Measurements from ENCODE around the gene DLG2.

DLG2 gene

DNA sequence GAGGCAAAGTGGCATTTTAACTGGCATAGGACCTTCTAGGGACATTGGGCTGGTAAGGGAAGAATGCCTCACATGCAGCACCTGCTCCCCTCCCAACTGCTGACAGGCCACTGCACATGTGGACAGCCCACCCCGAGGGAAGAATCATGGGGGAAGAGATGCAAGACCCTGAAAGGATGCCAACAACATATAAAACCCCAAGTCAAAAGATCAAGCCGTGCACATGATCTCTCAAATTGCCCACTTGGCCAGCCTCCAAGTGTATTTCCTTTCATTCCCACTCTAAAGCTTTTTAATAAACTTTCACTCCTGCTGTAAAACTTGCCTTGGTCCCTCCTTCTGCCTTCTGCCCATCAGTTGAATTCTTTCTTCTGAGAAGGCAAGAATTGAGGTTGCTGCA is 1393.1 kb downstream of the DLG2 start:
- DNase-seq, result no peak

DNA sequence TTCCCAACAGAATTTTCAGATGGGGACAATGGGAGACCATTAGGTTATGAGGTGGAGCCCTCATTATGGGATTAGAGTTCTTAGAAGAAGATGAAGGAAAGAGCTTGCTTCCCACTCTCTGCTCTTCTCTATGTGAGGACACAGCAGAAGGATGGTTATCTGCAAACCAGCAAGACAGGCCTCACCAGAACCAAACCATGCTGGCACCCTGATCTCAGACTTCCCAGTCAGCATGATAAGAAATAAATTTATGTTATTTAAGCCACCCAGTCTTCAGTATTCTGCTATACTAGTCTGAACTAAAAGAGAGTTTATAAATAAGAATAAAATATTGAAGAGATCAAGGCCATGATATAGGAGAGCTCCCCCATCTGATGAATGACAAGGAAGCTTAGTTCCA is 1394.6 kb downstream of the DLG2 start:
- no peak for DNase-seq

DNA sequence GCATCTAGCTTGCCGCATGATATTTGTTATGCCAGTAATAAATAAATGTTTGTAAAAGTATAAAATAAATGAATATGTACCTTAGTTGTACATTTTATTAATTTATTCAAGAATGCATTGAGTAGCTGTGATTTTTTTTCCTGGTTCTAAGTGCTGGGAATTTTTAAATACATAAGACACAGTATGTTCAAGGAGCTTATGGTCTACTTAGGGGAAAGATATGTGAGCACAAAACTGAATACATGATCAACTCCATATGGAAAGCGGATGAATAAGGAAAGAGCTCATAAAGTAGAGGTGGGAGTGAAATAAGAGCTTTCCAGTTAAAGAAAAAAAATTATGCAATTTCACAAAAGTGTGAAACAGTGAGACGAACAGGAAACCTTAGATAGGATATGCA is 1396.7 kb downstream of the DLG2 start:
- no peak for DNase-seq

DNA sequence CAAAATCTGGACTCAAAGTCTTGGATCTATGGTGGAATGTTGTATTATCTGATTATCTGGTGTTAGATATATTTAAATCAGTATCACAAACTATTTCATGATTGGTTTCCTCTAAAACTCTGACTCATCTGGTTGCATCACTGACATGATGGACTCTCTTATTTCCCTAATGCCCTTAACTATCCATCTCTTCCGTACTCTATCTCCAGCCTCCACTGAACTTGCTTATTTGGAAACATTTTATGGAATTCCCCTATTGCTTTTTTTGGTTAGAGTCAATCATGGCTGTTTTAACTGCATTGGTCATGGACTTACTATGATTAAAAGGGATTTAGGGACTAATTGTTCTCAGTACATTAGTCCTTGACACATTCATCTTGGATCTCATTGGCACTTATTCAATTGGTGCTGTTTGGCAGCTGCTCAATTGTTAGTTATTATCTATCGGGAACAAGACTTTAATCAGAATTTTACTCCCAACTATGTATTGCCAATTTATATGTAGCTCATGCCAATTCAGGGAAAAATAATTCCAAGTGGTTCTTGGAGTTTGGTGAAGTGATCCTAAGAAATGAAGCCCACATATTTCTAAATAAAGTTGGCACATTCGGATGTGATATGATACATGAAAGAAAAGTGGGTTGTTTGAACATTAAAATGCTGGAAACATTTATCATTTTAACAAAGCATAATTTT is 1399.0 kb downstream of the DLG2 start:
- DNase-seq, result no peak

DNA sequence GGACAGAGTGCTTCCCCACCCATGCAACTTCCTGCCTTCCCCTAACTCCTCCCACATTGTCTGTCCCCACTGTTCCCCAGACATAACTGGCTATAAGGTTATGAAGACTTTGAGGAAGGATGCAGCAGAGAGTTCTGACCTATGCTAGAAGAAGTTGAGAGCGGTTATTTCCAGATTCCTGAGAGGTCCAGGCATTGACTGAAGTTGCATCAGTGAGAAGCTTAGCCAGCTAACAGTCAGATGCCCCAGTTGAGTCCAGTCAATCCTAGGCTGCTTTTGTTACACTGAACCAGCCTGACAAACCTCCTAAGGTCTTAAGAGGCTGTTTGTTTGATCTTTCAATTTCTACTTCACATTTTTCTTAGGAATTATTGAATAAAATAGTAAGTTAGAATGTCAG is 1403.1 kb downstream of the DLG2 start:
- DNase-seq, result no peak

DNA sequence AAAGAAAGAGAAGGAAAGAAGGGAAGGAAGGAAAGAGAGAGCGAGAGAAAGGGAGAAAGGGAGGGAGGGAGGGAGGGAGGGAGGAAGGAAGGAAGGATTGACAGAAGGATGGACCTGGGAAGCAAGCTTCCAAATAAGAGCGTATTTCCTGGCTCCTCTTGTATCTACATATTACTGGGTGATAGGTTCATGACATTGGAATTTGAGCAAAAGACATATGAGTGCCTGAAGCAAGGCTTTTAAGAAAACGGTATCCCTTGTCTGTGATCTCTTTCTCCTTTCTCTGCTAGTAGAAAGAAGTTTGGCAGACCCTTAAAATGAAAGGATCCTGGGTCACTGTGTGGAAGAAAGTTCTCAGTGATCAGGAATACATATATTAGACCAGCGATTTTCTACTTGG is 1408.8 kb downstream of the DLG2 start:
- DNase-seq, result no peak

DNA sequence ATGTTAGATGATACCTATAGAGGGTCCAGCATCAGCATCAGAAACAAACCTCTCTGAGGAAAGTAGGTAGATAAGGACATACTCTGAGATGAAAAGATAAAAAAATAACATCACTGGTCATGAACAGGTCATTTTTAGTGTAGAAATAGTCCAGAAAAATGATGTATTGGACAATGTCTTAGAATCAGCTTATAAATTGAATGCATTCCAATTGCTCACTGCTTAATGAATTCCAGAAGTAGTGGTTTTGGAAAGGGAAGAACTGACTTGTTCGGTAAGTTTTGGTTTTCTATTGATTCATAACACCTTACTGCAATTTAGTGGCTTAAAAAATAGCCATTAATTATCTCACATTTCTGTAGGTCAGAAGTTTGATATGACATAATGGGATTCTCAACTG is 1411.5 kb downstream of the DLG2 start:
- DNase-seq, result no peak

DNA sequence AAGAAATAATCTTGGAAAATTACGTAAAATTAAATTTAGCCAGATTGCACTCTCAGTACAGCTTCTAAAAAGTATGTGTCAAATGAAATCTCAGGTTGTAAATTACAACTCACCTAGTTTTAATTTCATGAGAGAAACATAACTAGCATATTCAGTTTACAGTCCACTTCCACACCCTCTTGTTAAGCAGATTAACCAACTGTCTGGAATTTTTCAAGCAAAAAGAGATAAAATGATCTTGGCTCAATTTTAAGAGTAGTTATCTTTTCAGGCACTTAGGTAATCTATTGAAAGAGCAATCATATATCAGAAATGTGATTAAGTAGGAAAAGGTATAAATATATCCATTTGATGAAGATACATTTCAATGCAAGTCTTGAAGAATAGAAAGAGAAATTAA is 1412.6 kb downstream of the DLG2 start:
- no peak for DNase-seq

DNA sequence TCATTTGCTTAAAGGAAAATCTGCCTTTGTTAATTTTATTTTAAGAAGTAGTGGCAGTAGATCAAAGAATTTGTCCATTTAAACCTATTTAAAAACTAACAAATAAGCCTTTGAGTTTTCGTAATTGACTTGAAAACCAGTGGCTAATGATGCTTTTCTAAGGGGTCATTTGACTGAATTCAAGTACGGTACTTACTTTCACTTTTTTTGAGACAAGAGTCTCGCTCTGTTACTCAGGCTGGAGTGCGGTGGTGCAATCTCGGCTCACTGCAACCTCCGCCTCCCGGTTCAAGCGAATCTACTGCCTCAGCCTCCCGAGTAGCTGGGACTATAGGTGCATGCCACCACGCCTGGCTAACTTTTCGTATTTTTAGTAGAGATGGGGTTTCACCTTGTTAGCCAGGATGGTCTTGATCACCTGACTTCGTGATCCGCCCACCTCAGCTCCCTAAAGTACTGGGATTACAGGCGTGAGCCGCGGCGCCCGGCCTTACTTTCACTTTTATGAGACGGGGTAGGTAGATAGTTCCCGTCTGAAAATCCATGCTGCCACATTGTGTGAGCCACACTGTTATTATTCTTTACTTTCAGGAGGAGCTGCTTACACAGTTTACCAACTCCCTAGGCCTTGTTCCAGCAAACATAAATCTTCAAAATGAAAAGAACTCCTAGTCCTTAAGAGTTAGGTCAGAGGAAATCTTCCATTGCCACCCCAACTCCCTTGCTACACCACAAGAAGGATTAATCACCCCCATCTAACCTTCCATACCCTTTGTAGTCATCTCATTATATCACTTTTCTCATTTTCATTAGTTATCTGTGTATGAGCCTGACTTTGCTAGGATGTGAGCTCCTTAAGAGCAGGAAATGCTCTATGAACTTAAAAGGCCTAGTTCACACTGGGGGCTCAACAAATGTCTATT is 1414.4 kb downstream of the DLG2 start:
- no peak for DNase-seq

DNA sequence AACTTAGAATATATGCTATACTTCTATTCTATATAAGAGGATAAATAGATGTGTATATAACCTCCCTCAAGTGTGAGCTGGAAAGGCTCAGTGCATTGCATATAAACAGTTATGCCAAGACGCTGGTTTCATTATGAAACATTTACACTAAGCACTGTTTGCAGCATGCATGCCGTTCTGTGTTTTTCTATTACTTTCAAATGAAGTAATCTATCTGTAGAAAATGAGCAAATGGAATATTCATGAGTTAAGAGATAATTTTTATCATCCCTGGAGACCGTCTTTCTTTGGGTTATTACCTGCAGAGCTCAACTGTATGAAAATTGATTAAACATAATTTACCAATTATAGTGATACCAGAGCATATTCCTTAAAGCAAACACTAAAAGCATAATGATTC is 1415.2 kb downstream of the DLG2 start:
- DNase-seq, result no peak

DNA sequence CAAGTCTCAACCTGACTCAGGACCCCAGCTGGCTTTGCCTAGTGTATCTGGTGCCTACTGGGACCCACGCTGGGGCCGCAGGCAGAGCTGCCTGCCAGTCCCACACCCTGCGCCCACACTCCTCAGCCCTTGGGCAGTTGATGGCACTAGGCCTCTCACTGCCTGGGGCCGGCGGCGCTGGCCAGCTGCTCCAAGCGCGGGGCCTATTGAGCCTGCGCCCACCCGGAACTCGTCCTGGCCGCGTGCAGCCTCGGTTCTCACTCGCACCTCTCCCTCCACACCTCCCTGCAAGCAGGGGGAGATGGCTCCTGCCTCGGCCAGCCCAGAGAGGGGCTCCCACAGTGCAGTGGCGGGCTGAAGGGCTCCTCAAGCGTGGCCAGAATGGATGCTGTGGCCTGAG is 1432.4 kb downstream of the DLG2 start:
- no peak for DNase-seq

DNA sequence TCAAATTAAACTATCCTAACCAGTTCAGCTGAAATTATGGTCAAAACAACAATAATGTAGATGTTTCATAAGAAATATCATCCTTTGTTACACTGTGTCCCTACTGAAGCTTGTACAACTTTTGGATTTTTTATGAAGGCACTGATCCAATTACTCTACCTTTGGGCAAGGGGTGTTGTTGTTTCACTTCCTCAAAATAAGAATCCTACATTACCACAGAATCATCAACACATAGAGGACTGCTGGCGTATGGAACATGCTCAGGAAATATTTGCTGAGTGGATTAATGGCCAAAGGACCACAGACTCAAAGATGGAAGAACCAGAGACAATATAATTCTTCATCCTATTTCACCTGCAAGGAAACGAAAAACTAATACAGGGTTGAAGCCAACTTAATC is 1433.4 kb downstream of the DLG2 start:
- no peak for DNase-seq

DNA sequence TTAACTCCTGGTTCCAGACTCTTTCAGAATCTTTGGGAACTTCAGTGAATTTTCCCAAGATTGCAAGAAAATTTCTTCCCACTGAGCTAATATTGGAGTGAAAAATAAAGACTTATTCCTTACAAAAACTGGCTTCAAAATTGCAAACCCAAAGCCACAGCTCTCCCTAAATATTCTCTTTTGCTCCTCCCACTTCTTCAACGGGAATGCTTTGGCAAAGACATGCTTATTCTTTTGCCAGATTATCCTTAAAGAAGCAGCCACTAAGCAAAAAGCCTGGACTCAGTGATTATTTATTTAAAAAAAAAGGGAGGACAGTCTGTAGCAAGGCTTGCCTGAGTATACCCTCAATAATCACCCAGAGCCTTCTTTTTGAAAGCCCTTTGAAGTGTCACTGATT is 1438.6 kb downstream of the DLG2 start:
- no peak for DNase-seq

DNA sequence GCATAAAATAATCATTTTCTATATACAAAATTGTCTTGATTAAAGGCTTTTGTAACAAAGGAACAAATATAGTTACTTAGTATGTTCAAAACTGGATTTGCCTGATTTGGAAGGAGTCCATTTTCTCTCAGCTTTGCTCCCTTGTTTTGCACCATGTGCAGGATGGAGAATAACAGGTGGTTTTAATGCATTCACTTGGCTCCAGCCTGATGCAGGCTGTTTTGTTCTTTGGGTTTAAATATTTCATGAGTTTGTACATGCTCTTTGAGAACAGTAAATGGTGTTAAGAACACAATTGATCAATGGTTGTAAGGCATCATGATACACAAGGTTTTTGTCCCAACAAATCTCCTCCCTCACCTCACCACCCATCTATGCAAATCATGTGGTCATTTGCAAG is 1454.1 kb downstream of the DLG2 start:
- no peak for DNase-seq

DNA sequence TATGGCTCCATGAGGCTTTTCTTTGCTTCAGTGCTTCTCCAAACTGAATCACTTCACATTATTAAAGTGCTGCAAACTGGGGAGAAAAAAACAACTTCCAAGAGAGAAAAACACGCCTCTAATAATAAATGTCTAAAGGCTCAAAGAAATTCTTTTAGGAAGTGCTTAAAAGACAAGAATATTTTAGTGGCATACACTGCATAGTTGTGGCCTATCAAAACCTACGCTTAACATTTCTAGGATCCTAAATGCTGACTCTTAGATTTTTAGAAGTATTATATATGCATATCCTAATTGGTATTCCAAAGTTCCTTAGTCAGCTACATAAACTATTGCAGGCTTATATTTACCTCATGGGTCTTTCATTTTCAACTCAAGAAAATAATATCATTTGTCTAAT is 1462.0 kb downstream of the DLG2 start:
- DNase-seq, result no peak

DNA sequence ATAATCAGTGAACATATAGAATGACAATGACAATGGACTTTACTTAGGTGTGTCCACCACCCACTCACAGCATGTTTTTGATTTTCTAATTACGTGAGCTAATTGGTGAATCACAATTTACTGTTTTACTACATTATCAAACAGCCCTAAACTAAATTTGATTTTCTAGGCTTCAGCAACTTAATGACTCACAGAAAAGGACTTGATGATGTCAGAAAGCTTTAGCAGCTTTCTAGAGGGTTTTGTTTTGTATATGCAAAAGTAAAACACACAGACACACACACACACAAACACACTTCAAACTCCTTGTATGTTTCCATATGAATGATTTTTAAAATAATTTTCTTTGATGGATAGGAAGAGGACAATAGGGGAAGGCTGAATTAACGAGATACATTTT is 1462.4 kb downstream of the DLG2 start:
- DNase-seq, result no peak

DNA sequence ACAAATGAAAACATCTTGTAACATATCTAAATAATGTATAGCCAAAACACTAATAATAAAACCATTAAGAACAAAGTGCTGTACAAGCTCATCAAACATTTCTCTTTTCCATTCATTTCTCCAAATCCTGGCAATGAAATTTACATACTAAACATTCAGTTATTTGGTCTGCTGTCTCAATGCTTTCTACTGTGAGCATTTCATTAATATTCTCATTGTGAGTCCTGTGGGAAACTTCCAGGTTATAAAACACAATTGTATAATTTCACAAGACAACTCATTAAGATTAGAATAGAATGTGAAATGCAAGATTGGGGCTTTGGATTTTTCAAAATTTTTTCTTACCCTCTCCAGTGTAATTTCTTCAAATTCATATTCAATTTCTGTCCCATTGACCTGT is 1464.0 kb downstream of the DLG2 start:
- DNase-seq, result no peak

DNA sequence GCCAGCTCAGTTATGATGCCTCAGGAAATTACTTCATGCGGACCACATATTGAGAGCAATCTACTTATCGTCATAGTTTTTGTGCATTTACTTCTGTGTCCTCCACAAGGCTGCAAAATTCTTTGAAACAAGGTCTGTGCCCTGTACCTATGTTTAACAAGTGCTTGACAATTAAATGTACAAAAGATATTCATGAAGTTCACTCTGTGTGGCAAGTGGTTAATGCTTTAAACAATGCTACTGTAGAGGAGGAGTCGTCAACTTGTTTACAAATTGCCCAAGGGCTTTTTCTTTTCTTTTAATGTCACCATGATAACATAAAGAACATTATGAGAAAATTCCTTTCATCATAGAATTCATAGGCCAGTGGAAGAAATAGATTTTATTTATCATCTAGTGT is 1469.5 kb downstream of the DLG2 start:
- DNase-seq, result no peak

DNA sequence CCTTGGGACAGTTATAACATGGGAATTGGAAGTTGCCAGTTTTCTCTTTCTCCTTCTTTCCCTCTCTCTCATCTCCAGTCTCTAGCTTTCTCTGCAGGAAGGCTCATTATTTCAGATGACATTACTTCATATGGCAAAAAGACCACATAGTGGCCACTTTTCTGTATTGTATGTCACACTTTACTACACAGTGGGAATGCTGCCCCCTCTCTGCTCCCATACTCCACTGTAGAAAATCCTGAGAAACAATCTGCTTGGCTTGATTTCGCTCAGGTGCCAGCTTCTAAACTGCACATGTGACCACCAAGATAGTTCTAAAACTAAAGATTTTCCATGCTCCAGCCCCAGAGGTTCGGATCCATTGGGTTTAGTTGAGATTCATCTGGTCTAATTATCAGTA is 1480.3 kb downstream of the DLG2 start:
- no peak for DNase-seq

DNA sequence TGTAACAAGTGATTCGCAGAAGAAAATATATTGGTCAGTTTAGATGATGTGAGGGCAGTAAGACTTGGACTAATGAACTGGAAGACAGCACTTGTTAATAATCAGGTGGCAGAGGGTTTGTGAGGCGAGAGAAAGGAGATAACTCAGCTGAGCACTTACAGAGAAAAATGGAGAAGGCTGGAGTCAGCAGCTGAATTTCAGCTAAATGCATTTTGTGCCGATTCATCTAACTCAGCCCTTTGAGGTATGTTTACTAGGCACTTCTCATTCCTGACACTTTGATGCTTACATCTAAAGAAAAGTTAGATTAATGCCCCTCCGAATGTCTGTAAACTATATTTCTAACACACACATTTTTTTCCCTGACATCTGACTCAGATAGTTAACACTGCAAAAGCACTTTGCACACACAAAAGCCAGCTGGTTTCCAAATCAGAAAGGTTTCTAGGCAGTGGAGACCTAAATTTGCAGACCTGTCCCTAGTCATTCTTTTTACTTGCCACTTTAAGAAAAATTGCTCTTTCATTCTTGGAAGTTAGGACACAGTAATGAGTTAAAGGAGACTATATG is 1481.4 kb downstream of the DLG2 start:
- no peak for DNase-seq

DNA sequence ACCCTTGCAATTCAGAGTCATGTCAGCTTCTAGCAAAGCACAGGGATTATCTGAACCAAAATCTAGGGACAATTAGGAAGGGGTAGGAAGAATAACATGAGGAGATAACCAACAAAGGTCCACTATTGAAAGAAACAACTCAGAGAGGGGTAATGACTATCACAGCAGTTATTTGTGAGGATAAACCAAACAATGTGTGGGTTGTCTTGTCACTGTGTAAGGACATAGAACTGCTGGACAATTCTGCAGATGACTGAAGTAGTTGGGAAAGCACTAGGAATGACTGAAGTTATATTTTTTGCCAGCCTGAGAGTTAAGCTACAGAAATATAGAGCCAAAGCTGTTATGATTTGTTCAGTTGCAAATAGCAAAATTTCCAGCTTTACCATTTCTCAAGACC is 1482.6 kb downstream of the DLG2 start:
- DNase-seq, result no peak

DNA sequence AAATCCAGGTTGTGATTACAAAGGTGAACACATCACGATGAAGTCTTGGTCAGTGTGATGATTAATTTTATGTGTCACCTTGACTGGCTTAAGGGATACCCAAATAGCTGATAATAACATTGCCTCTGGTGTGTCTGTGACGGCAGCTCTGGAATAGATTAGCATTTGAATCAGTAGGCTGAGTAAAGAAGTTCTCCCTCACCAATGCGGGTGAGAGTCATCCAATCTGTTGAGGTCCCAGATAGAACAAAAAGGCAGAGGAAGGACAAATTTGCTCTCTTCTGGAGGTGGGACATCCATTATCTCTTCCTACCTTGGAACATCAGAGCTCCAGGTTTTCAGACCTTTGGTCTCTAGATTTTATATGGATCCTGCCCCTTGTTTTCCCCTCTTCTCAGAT is 1484.7 kb downstream of the DLG2 start:
- no peak for DNase-seq

DNA sequence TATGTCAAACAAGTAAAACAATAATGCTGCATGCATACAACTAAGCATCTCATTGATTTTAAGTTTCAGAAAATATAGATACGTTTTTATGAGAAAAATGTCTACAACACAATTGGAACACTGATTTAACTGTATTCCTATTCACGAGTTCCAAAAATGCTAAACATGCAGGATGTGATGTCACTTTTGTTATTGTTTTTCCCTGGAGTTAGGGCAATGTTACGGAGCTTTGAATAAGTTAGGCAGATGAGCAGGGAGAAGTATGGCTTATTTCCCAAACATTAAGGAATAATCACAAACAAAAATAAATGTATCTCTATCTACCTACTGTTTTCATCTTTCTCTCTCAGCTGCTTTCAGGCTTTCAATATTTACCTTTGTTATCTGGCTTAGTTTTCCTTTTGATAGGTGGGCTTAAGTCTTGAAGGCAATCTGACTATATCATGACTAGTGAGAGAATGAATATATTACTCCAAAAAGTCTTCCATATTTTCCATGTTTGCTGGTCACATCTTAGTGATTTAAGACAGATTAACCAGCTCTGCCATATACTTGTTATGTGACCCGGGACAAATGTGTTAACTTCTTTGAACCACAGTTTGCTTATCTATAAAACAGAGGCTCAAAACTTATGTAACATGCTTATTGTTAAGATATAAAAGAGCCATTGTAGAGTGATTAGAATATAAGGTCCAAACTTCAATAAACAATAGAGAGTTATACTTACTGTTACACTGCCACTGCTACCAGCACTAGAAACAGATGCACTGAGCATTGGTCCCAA is 1486.6 kb downstream of the DLG2 start:
- no peak for DNase-seq
